ENCODE data around the gene CHRNA4. TPM values are rescaled to one million over a fixed set of nuclear protein-coding genes. Genes with fewer than 3 reads are reported as not detected.

Gene CHRNA4
- total and polyA plus RNA-seq, 10 of the 15 experiments (the other 5 are each of a cell fraction or from before 2014, with no cell fraction given), result 0.04 to 0.41 (median 0.06) TPM; not detected in 5

- BruUV-seq (replicated peaks), result no TSS peak
- Histone ChIP-seq H2AFZ (ENCODE audit: control insufficient read depth, low read depth, low read length) (no peak overlapping the region), H3K27ac (ENCODE audit: control insufficient read depth, insufficient read depth) (no peak overlapping the region), H3K4me3 (no peak overlapping the region), H4K20me1 (ENCODE audit: control insufficient read depth, insufficient read depth) (no peaks in the 10 kb centered on the region), H3K36me3 (ENCODE audit: control insufficient read depth in 2 of 2, insufficient read depth in 2 of 2, low read length in 1 of 2) (no peaks in the 10 kb centered on the region), H3K4me1 (ENCODE audit: control insufficient read depth, insufficient read depth, low read length) (no peaks in the 10 kb centered on the region), H3K9me3 (replicated peaks; ENCODE audit: control insufficient read depth, insufficient read depth, low read length) (peaks cover 3% of the 10 kb centered on the region; the same call in 1 of the 3 replicates), H3K4me2 (ENCODE audit: control insufficient read depth, insufficient read depth) (no peak overlapping the region), H3K9ac (ENCODE audit: control insufficient read depth, insufficient read depth, low read length) (no peak overlapping the region), H3K79me2 (ENCODE audit: control insufficient read depth, insufficient read depth, low read length) (no peaks in the 10 kb centered on the region), H3K27me3 (replicated peaks in 1 of 2; ENCODE audit: control insufficient read depth in 2 of 2, insufficient read depth in 2 of 2, low read length in 1 of 2) (no peaks in the 10 kb centered on the region)
- WGBS (ENCODE audit: insufficient coverage, insufficient replicate concordance, low lambda C conversion rate, missing lambda C conversion rate), result 49% methylated on average over 6 of the region's 6 CpGs
- no peak for FAIRE-seq
- in situ Hi-C loops (cut with MboI), result no loop called here
- ChIA-PET RAD21 (ENCODE audit: unreplicated experiment) (no interaction called here), CTCF (interaction anchor here (0.6 kb wide), 1 partner anchor 735 kb away, joined by 3 read pairs; no protein-coding TSS in a partner anchor), SMC1A (ENCODE audit: uncharacterized antibody, unreplicated experiment) (no interaction called here), POLR2A (no interaction called here)
- TF ChIP-seq POLR2AphosphoS5 (IDR thresholded peaks at IDR 0.05; ENCODE audit: low read length), result no peak
- TF ChIP-seq SUPT20H (IDR thresholded peaks at IDR 0.05; ENCODE audit: borderline replicate concordance, control insufficient read depth, low read depth, low read length), result no peak
- no peak for TF ChIP-seq ZNF207 (IDR thresholded peaks at IDR 0.05; ENCODE audit: borderline replicate concordance)
- TF ChIP-seq ATF2 (IDR thresholded peaks at IDR 0.05; ENCODE audit: low read length), result no peak
- no peak for TF ChIP-seq RAD21 (IDR thresholded peaks at IDR 0.05; ENCODE audit: insufficient read depth, low read depth, low read length)
- no peak for TF ChIP-seq HCFC1 (IDR thresholded peaks at IDR 0.05; ENCODE audit: low read length)
- no peak for TF ChIP-seq SMAD1 (IDR thresholded peaks at IDR 0.05; ENCODE audit: low read depth, partially characterized antibody)
- TF ChIP-seq NKRF (conservative IDR thresholded peaks at IDR 0.05), result no peak
- TF ChIP-seq TCF12 (IDR thresholded peaks at IDR 0.05; ENCODE audit: low read depth, low read length), result no peak
- no peak for TF ChIP-seq CREB1 (IDR thresholded peaks at IDR 0.05; ENCODE audit: low read depth)
- no peak for TF ChIP-seq EGR1 (IDR thresholded peaks at IDR 0.05; ENCODE audit: borderline replicate concordance in 1 of 2, low read depth in 2 of 2, low read length in 2 of 2)
- no peak for TF ChIP-seq NR2F1 (conservative IDR thresholded peaks at IDR 0.05)
- TF ChIP-seq CHD4 (IDR thresholded peaks at IDR 0.05), result no peak
- no peak for TF ChIP-seq HSF1 (IDR thresholded peaks at IDR 0.05; ENCODE audit: low read depth, low read length)
- intact Hi-C loops (cut with micrococcal nuclease; ENCODE audit: unreplicated experiment), result no loop called here
- no peak for ATAC-seq
- DNase-seq (ENCODE audit: low read depth, low spot score), result no peak
Observed at GRCh38 chr20:63385819-63386218, 24.7 kb upstream of the CHRNA4 start.
